ENCODE measurements around the gene KCNJ10. TPM values are rescaled to one million over a fixed set of nuclear protein-coding genes. Genes with fewer than 3 reads are reported as not detected.

The KCNJ10 gene
- total RNA-seq, 1 donor from 2014 or later: not detected

DNA sequence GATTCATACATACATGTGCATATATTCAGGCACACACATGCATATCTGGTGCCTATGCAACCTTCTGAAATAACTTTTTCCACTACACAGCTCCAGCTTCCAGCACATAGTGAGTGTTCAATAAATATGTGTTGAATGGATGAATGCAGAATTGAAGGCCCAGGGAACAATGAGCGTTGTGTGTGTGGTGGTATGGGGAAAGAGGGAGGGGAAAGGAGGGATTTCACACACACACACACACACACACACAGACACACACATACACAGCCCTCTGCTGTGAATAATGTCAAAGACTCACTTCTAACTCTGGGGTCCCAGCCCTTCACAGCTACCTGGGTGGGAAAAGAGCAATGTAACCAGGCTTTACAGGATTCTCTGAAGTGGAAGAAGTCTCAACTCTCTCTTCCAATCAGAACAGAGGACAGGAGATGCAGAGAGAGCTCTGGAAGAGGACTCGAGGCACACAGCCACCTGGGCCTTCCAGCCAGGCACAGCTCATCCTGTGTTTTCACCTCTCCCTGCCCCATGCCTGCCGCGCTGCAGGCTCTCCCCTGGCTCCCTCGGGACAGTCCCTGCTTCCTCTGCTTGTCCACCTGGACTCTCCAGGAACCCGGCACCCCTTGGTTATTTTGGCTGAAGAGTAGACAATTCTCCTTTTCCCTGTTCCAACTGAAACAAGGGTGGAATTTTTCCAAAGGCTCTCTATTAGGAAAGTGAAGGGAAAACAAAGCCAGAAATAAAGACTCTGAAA, 33.9 kb upstream of the KCNJ10 start:
- TF ChIP-seq, protein P1, sequence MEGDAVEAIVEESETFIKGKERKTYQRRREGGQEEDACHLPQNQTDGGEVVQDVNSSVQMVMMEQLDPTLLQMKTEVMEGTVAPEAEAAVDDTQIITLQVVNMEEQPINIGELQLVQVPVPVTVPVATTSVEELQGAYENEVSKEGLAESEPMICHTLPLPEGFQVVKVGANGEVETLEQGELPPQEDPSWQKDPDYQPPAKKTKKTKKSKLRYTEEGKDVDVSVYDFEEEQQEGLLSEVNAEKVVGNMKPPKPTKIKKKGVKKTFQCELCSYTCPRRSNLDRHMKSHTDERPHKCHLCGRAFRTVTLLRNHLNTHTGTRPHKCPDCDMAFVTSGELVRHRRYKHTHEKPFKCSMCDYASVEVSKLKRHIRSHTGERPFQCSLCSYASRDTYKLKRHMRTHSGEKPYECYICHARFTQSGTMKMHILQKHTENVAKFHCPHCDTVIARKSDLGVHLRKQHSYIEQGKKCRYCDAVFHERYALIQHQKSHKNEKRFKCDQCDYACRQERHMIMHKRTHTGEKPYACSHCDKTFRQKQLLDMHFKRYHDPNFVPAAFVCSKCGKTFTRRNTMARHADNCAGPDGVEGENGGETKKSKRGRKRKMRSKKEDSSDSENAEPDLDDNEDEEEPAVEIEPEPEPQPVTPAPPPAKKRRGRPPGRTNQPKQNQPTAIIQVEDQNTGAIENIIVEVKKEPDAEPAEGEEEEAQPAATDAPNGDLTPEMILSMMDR (IDR thresholded peaks at IDR 0.05): no peak
- H3K27ac Mint-ChIP-seq (ENCODE audit: unreplicated experiment): no peak overlapping the region
- H3K4me1 Mint-ChIP-seq (ENCODE audit: unreplicated experiment): peaks cover 40% of the 10 kb centered on the region
- DNase-seq (ENCODE audit: extremely low spot score, unreplicated experiment): no peak
- H3K9me3 Mint-ChIP-seq (ENCODE audit: unreplicated experiment): no peaks in the 10 kb centered on the region
- H3K27me3 Mint-ChIP-seq (ENCODE audit: unreplicated experiment): peaks cover 31% of the 10 kb centered on the region
- no peak overlapping the region for H3K4me3 Mint-ChIP-seq (ENCODE audit: unreplicated experiment)
- H3K36me3 Mint-ChIP-seq (ENCODE audit: unreplicated experiment): no peaks in the 10 kb centered on the region

GRCh38 chr1:160101717-160102522, 32.0 kb upstream of the KCNJ10 start:
- no peak overlapping the region for H3K27ac Mint-ChIP-seq (ENCODE audit: unreplicated experiment)
- DNase-seq (ENCODE audit: extremely low spot score, unreplicated experiment): no peak
- TF ChIP-seq, protein P1 (IDR thresholded peaks at IDR 0.05): no peak
- no peaks in the 10 kb centered on the region for H3K9me3 Mint-ChIP-seq (ENCODE audit: unreplicated experiment)
- no peaks in the 10 kb centered on the region for H3K36me3 Mint-ChIP-seq (ENCODE audit: unreplicated experiment)
- H3K27me3 Mint-ChIP-seq (ENCODE audit: unreplicated experiment): peaks cover 23% of the 10 kb centered on the region
- H3K4me3 Mint-ChIP-seq (ENCODE audit: unreplicated experiment): no peak overlapping the region
- peaks cover 46% of the 10 kb centered on the region for H3K4me1 Mint-ChIP-seq (ENCODE audit: unreplicated experiment)

DNA sequence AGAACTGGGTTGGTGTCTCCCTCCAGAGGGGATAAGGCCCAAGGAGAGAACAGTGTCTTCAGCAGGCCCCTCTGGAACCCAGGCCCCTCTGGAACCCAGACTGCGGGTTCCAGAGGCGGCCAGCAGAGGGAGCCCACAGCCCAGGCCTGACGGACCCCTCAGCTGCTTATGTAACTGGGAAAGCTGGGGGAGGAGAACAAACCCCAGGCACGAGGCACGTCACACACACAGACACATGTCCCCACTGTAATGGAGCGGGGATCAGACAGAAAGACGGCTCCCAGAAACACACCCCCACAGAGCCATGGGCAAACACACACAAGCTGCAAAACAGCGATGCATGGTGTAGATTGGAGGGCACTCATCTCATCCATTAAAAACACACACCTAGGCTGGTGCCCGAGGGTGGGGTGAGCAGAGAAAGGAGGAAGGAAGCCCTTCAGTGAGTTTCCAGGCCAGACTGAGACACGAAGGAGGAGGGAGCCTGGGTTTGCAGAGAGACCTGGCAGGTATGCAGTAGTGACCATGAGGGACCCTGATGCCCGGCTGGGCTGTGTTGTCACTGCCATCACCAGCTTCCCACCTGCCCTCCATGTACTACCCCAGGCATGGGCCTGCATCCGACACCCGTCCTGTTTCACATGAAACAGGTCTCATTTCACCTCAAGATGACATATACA, 31.2 kb upstream of the KCNJ10 start:
- H3K27ac Mint-ChIP-seq (ENCODE audit: unreplicated experiment): no peak overlapping the region
- DNase-seq (ENCODE audit: extremely low spot score, unreplicated experiment): peak; percentile 88
- no peaks in the 10 kb centered on the region for H3K9me3 Mint-ChIP-seq (ENCODE audit: unreplicated experiment)
- H3K4me1 Mint-ChIP-seq (ENCODE audit: unreplicated experiment): peaks cover 46% of the 10 kb centered on the region
- TF ChIP-seq, protein P1 (IDR thresholded peaks at IDR 0.05): peak; percentile 94
- H3K36me3 Mint-ChIP-seq (ENCODE audit: unreplicated experiment): no peaks in the 10 kb centered on the region
- H3K4me3 Mint-ChIP-seq (ENCODE audit: unreplicated experiment): no peak overlapping the region
- H3K27me3 Mint-ChIP-seq (ENCODE audit: unreplicated experiment): peaks cover 16% of the 10 kb centered on the region

DNA sequence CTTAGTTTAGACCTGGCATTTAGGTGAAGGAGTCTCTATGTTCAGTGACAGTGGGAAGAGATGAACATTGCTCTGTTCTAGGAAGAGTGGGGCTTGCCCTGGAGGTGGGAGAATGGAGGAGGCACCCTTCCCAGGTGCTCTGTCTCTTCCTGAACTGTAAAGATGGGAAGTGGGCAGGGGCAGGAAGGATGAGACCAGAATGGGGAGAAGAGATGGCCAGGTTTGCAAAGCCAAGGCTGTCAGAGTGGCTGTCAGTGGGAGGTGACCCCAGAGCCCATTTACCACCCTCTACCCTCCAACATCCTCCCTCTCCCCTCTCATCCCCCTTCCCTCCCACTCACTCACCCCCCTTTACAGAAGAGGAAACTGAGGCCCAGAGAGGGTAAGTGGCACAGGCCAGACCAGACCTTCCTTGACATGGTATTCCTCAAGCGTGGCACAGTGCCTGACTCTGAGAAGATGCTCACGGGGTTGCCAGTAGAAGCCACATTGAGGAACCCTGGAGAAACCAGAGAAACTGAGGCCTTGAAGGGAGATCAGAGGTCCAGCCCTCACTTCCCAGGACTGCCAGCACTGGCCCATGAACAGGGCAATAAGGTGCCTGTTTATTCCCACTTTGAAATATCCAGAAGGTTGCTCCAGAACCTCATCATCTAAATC, 29.9 kb upstream of the KCNJ10 start:
- H3K36me3 Mint-ChIP-seq (ENCODE audit: unreplicated experiment): no peaks in the 10 kb centered on the region
- no peaks in the 10 kb centered on the region for H3K9me3 Mint-ChIP-seq (ENCODE audit: unreplicated experiment)
- H3K4me1 Mint-ChIP-seq (ENCODE audit: unreplicated experiment): peaks cover 48% of the 10 kb centered on the region
- no peak overlapping the region for H3K4me3 Mint-ChIP-seq (ENCODE audit: unreplicated experiment)
- TF ChIP-seq, protein P1 (IDR thresholded peaks at IDR 0.05): no peak
- peaks cover 7% of the 10 kb centered on the region for H3K27me3 Mint-ChIP-seq (ENCODE audit: unreplicated experiment)
- no peak overlapping the region for H3K27ac Mint-ChIP-seq (ENCODE audit: unreplicated experiment)
- DNase-seq (ENCODE audit: extremely low spot score, unreplicated experiment): no peak

Data from osteocyte (in vitro differentiated cells).